Measurements from ENCODE around the gene CD163. TPM values are rescaled to one million over a fixed set of nuclear protein-coding genes. Genes with fewer than 3 reads are reported as not detected.

The CD163 gene
- total RNA-seq, 6 donors from 2014 or later, result 267 to 721 (median 394) TPM

GRCh38 chr12:7483343-7483742 lies 20.2 kb downstream of the CD163 start:
- H3K36me3 ChIP-seq, result peaks cover 0 to 2% (median 0%) of the 10 kb centered on the region in 4 donors
- no peaks in the 10 kb centered on the region for H3K9me3 ChIP-seq
- TF ChIP-seq CTCF (IDR thresholded peaks at IDR 0.05) (no peak), POLR2A (IDR thresholded peaks at IDR 0.05) (no peak), POLR2AphosphoS5 (IDR thresholded peaks at IDR 0.05) (no peak), EP300 (IDR thresholded peaks at IDR 0.05) (no peak)
- no peak overlapping the region for H3K4me3 ChIP-seq
- ATAC-seq (ENCODE audit: low FRiP score in 2 of 2) (no peak), DNase-seq (no peak)
- H3K27me3 ChIP-seq, result no peaks in the 10 kb centered on the region
- no peaks in the 10 kb centered on the region for H3K4me1 ChIP-seq
- 54 to 64% methylated on average over 5 of the region's 5 CpGs for WGBS, 2 donors
- H3K27ac ChIP-seq, result no peak overlapping the region

GRCh38 chr12:7479771-7480170 lies 23.8 kb downstream of the CD163 start:
- Histone ChIP-seq H3K27ac (no peak overlapping the region), H3K36me3 (no peaks in the 10 kb centered on the region), H3K27me3 (no peaks in the 10 kb centered on the region), H3K9me3 (no peaks in the 10 kb centered on the region), H3K4me3 (no peak overlapping the region), H3K4me1 (no peaks in the 10 kb centered on the region)
- no peak for TF ChIP-seq EP300 (IDR thresholded peaks at IDR 0.05)
- no peak for TF ChIP-seq POLR2A (IDR thresholded peaks at IDR 0.05)
- TF ChIP-seq CTCF (IDR thresholded peaks at IDR 0.05), result no peak
- TF ChIP-seq POLR2AphosphoS5 (IDR thresholded peaks at IDR 0.05), result no peak
- no peak for ATAC-seq (ENCODE audit: low FRiP score in 2 of 2)
- 47 to 53% methylated on average over 1 of the region's 1 CpG for WGBS, 2 donors
- DNase-seq, result no peak

GRCh38 chr12:7472060-7472459 lies 31.5 kb downstream of the CD163 start:
- Histone ChIP-seq H3K27me3 (no peaks in the 10 kb centered on the region), H3K27ac (no peak overlapping the region), H3K9me3 (no peaks in the 10 kb centered on the region), H3K4me1 (no peaks in the 10 kb centered on the region), H3K36me3 (no peaks in the 10 kb centered on the region), H3K4me3 (no peak overlapping the region)
- TF ChIP-seq POLR2A (IDR thresholded peaks at IDR 0.05), result no peak
- no peak for TF ChIP-seq POLR2AphosphoS5 (IDR thresholded peaks at IDR 0.05)
- TF ChIP-seq CTCF (IDR thresholded peaks at IDR 0.05), result no peak
- ATAC-seq (ENCODE audit: low FRiP score in 2 of 2), result no peak
- DNase-seq, result no peak
- 86 to 87% methylated on average over 1 to 6 of the region's 6 CpGs for WGBS, 2 donors

- ATAC-seq (ENCODE audit: low FRiP score in 2 of 2) (peak; percentile 83 to 91), DNase-seq (no peak)
- no peak overlapping the region for H3K27ac ChIP-seq
- H3K9me3 ChIP-seq, result no peaks in the 10 kb centered on the region
- no peaks in the 10 kb centered on the region for H3K4me1 ChIP-seq
- H3K4me3 ChIP-seq, result no peak overlapping the region
- no peaks in the 10 kb centered on the region for H3K36me3 ChIP-seq
- no peaks in the 10 kb centered on the region for H3K27me3 ChIP-seq
- 60 to 64% methylated on average over 6 to 7 of the region's 7 CpGs for WGBS, 2 donors
- TF ChIP-seq POLR2A (IDR thresholded peaks at IDR 0.05) (no peak), POLR2AphosphoS5 (IDR thresholded peaks at IDR 0.05) (no peak), CTCF (IDR thresholded peaks at IDR 0.05) (peak; percentile 51 to 74 (median 68)), EP300 (IDR thresholded peaks at IDR 0.05) (no peak)
These were observed 43.0 kb downstream of the CD163 start for GRCh38 chr12:7460375-7461259.

- no peaks in the 10 kb centered on the region for H3K4me1 ChIP-seq
- H3K27ac ChIP-seq, result no peak overlapping the region
- TF ChIP-seq EP300 (IDR thresholded peaks at IDR 0.05), result no peak
- H3K4me3 ChIP-seq, result no peak overlapping the region
- no peak for DNase-seq
- no peaks in the 10 kb centered on the region for H3K27me3 ChIP-seq
- peak; percentile 34 to 63 for ATAC-seq (ENCODE audit: low FRiP score in 2 of 2)
- no peaks in the 10 kb centered on the region for H3K36me3 ChIP-seq
- H3K9me3 ChIP-seq, result no peaks in the 10 kb centered on the region
- whole genome bisulfite sequencing, 2 donors, result 87 to 91% methylated on average over 3 of the region's 3 CpGs
These were observed 43.6 kb downstream of the CD163 start for GRCh38 chr12:7459973-7460372.
